Peyer's patch (tissue), 4 donors: ENCODE data around the gene ATP6V1G1.

ENCODE experiments used
- POLR2A ChIP-seq, 2 donors: fragments of 450-650 bp; IDR thresholded peaks; one replicate each; pipeline ENCODE4 v1.5.1; 2017; ENCODE audit warnings: antibody characterized with exemption in 2 of 2, mild to moderate bottlenecking in 2 of 2, moderate library complexity in 2 of 2
- TF ChIP-seq, protein P1 (sequence below), 6 experiments: fragments of 450-650 bp in 4 of 6; fragments of 200-600 bp in 2 of 6; sonication (generic) in 1 of 6; IDR thresholded peaks; one replicate each; pipeline ENCODE4 v1.5.1; 2017 to 2019; ENCODE audit warnings: antibody characterized with exemption in 6 of 6, mild to moderate bottlenecking in 3 of 6, moderate library complexity in 1 of 6

- TF ChIP-seq, protein P1, sequence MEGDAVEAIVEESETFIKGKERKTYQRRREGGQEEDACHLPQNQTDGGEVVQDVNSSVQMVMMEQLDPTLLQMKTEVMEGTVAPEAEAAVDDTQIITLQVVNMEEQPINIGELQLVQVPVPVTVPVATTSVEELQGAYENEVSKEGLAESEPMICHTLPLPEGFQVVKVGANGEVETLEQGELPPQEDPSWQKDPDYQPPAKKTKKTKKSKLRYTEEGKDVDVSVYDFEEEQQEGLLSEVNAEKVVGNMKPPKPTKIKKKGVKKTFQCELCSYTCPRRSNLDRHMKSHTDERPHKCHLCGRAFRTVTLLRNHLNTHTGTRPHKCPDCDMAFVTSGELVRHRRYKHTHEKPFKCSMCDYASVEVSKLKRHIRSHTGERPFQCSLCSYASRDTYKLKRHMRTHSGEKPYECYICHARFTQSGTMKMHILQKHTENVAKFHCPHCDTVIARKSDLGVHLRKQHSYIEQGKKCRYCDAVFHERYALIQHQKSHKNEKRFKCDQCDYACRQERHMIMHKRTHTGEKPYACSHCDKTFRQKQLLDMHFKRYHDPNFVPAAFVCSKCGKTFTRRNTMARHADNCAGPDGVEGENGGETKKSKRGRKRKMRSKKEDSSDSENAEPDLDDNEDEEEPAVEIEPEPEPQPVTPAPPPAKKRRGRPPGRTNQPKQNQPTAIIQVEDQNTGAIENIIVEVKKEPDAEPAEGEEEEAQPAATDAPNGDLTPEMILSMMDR (IDR thresholded peaks at IDR 0.05), result no peak
- TF ChIP-seq POLR2A (IDR thresholded peaks at IDR 0.05), result no peak
These were observed 31.9 kb upstream of the ATP6V1G1 start for GRCh38 chr9:114555696-114556095.
